ENCODE results near the gene ASTN2. TPM values are rescaled to one million over a fixed set of nuclear protein-coding genes. Genes with fewer than 3 reads are reported as not detected.
A peak's percentile ranks its signal among the peaks of the same experiment; 100 is the strongest.

Gene ASTN2
- total RNA-seq, 1 donor from 2014 or later: 15.9 TPM

- H3K9me3 Mint-ChIP-seq: no peaks in the 10 kb centered on the region
- no peak overlapping the region for H3K27ac Mint-ChIP-seq
- TF ChIP-seq CTCF (conservative IDR thresholded peaks at IDR 0.05): no peak
- no peak overlapping the region for H3K4me3 Mint-ChIP-seq
- H3K4me1 Mint-ChIP-seq (ENCODE audit: unreplicated experiment): peaks cover 36% of the 10 kb centered on the region
- no peaks in the 10 kb centered on the region for H3K27me3 Mint-ChIP-seq
- peaks cover 4% of the 10 kb centered on the region for H3K36me3 Mint-ChIP-seq
- no peak for DNase-seq (ENCODE audit: extremely low spot score, unreplicated experiment)
Observed at GRCh38 chr9:116475201-116475600, 939.7 kb downstream of the ASTN2 start.

GRCh38 chr9:116471944-116472506 lies 942.8 kb downstream of the ASTN2 start:
- Mint-ChIP-seq H3K9me3 (no peaks in the 10 kb centered on the region), H3K27ac (peak overlapping the region; percentile 39), H3K4me1 (ENCODE audit: unreplicated experiment) (peaks cover 47% of the 10 kb centered on the region), H3K27me3 (no peaks in the 10 kb centered on the region), H3K36me3 (peaks cover 4% of the 10 kb centered on the region), H3K4me3 (no peak overlapping the region)
- no peak for DNase-seq (ENCODE audit: extremely low spot score, unreplicated experiment)
- no peak for TF ChIP-seq CTCF (conservative IDR thresholded peaks at IDR 0.05)

GRCh38 chr9:116471093-116471906 lies 943.6 kb downstream of the ASTN2 start:
- Mint-ChIP-seq H3K27me3 (no peaks in the 10 kb centered on the region), H3K4me1 (ENCODE audit: unreplicated experiment) (peaks cover 41% of the 10 kb centered on the region), H3K36me3 (no peaks in the 10 kb centered on the region), H3K9me3 (no peaks in the 10 kb centered on the region), H3K27ac (peak overlapping the region; percentile 40), H3K4me3 (peak overlapping the region; percentile 37)
- peak; percentile 76 for DNase-seq (ENCODE audit: extremely low spot score, unreplicated experiment)
- TF ChIP-seq CTCF (conservative IDR thresholded peaks at IDR 0.05): no peak

- H3K36me3 Mint-ChIP-seq: no peaks in the 10 kb centered on the region
- no peak overlapping the region for H3K27ac Mint-ChIP-seq
- no peaks in the 10 kb centered on the region for H3K27me3 Mint-ChIP-seq
- H3K4me3 Mint-ChIP-seq: no peak overlapping the region
- H3K9me3 Mint-ChIP-seq: no peaks in the 10 kb centered on the region
- DNase-seq (ENCODE audit: extremely low spot score, unreplicated experiment): no peak
- H3K4me1 Mint-ChIP-seq (ENCODE audit: unreplicated experiment): peaks cover 54% of the 10 kb centered on the region
- no peak for TF ChIP-seq CTCF (conservative IDR thresholded peaks at IDR 0.05)
Observed at GRCh38 chr9:116468793-116469527, 945.9 kb downstream of the ASTN2 start.

GRCh38 chr9:116468369-116468768 lies 946.5 kb downstream of the ASTN2 start:
- Mint-ChIP-seq H3K4me1 (ENCODE audit: unreplicated experiment) (peaks cover 54% of the 10 kb centered on the region), H3K27me3 (no peaks in the 10 kb centered on the region), H3K4me3 (no peak overlapping the region), H3K36me3 (no peaks in the 10 kb centered on the region), H3K9me3 (no peaks in the 10 kb centered on the region), H3K27ac (no peak overlapping the region)
- DNase-seq (ENCODE audit: extremely low spot score, unreplicated experiment): no peak
- no peak for TF ChIP-seq CTCF (conservative IDR thresholded peaks at IDR 0.05)
